Stimulated activated naive CD8-positive, alpha-beta T cell treated with anti-CD3 and anti-CD28 coated beads, Interleukin-15, Interleukin-2, amounts not matched to agents 100 U/mL and 50 U/mL, for 24 hours (primary cell): ENCODE data around the gene TMEM61.
A peak's percentile ranks its signal among the peaks of the same experiment; 100 is the strongest.
"Not testable (repeated sequence)": the region's sequence is repeated elsewhere in the genome, so short reads cannot be mapped to it uniquely, and the experiment has no call there.

Experiments
- ATAC-seq: fragments of 150-1000 bp; cut with Tn5 transposase; one replicate; pipeline ENCODE4 v1.10.0; 2021
- DNase-seq: peaks from one replicate; pipeline ENCODE4 v3.0.0; 2021

The TMEM61 gene

GRCh38 chr1:54980528-54981241 is at the start of gene TMEM61:
TMEM61 (plus strand) TSS chr1:54980628; CDS start chr1:54981066, 438 bp downstream.
- no peak for ATAC-seq
- DNase-seq = no peak

GRCh38 chr1:54931275-54931840 is 49.1 kb upstream of the TMEM61 start:
- ATAC-seq (no peak), DNase-seq (no peak)

GRCh38 chr1:54934081-54934480 is 46.3 kb upstream of the TMEM61 start:
- DNase-seq, ATAC-seq: not testable (repeated sequence)

GRCh38 chr1:54934869-54935268 is 45.6 kb upstream of the TMEM61 start:
- ATAC-seq (no peak), DNase-seq (no peak)

- ATAC-seq (no peak), DNase-seq (no peak)
These were observed 43.6 kb upstream of the TMEM61 start for GRCh38 chr1:54936791-54937190.

GRCh38 chr1:54937469-54937868 is 43.0 kb upstream of the TMEM61 start:
- no peak for DNase-seq
- ATAC-seq = no peak

- ATAC-seq, DNase-seq: not testable (repeated sequence)
These were observed 41.5 kb upstream of the TMEM61 start for GRCh38 chr1:54938955-54939354.

GRCh38 chr1:54940042-54940441 is 40.4 kb upstream of the TMEM61 start:
- ATAC-seq = no peak
- DNase-seq = no peak

- no peak for DNase-seq
- ATAC-seq = no peak
These were observed 37.5 kb upstream of the TMEM61 start for GRCh38 chr1:54942976-54943375.

- DNase-seq (peak; percentile 64), ATAC-seq (peak; percentile 65)
These were observed 35.6 kb upstream of the TMEM61 start for GRCh38 chr1:54944610-54945392.

- DNase-seq (no peak), ATAC-seq (no peak)
These were observed 35.0 kb upstream of the TMEM61 start for GRCh38 chr1:54945393-54945936.

GRCh38 chr1:54947540-54947939 is 32.9 kb upstream of the TMEM61 start:
- ATAC-seq = no peak
- DNase-seq = no peak

GRCh38 chr1:54949053-54949452 is 31.4 kb upstream of the TMEM61 start:
- no peak for DNase-seq
- ATAC-seq = no peak

- no peak for DNase-seq
- no peak for ATAC-seq
These were observed 30.4 kb upstream of the TMEM61 start for GRCh38 chr1:54950006-54950368.

GRCh38 chr1:54950369-54951163 is 29.9 kb upstream of the TMEM61 start:
- DNase-seq (peak; percentile 57), ATAC-seq (peak; percentile 38)

GRCh38 chr1:54951810-54952226 is 28.6 kb upstream of the TMEM61 start:
- ATAC-seq = no peak

GRCh38 chr1:54952950-54953718 is 27.3 kb upstream of the TMEM61 start:
- ATAC-seq = no peak
- no peak for DNase-seq

More at GRCh38 chr1:54951810-54952226, 28.6 kb upstream of the TMEM61 start:
- DNase-seq = no peak

- DNase-seq (no peak), ATAC-seq (no peak)
These were observed 26.6 kb upstream of the TMEM61 start for GRCh38 chr1:54953846-54954245.

- no peak for ATAC-seq
- no peak for DNase-seq
These were observed 25.1 kb upstream of the TMEM61 start for GRCh38 chr1:54955359-54955758.

- no peak for DNase-seq
- ATAC-seq = no peak
These were observed 23.7 kb upstream of the TMEM61 start for GRCh38 chr1:54956726-54957125.

- ATAC-seq = no peak
- no peak for DNase-seq
These were observed 21.2 kb upstream of the TMEM61 start for GRCh38 chr1:54959241-54959640.
